GM18907 (cell line): ENCODE data around the gene GMDS.
"Not testable (repeated sequence)": the region's sequence is repeated elsewhere in the genome, so short reads cannot be mapped to it uniquely, and the experiment has no call there.

Experiments
- ATAC-seq: cut with Tn5 transposase; IDR thresholded peaks from one replicate; pipeline ENCODE4 v1.9.1; 2021; ENCODE audit warnings: mild to moderate bottlenecking, moderate library complexity; ENCODE audit not compliant: unreplicated experiment

GMDS gene

GRCh38 chr6:1702580-1703051 is 542.8 kb downstream of the GMDS start:
- no peak for ATAC-seq

GRCh38 chr6:1701668-1702353 is 543.6 kb downstream of the GMDS start:
- no peak for ATAC-seq

- no peak for ATAC-seq
Measured at GRCh38 chr6:1700278-1700967, 545.0 kb downstream of the GMDS start.

DNA sequence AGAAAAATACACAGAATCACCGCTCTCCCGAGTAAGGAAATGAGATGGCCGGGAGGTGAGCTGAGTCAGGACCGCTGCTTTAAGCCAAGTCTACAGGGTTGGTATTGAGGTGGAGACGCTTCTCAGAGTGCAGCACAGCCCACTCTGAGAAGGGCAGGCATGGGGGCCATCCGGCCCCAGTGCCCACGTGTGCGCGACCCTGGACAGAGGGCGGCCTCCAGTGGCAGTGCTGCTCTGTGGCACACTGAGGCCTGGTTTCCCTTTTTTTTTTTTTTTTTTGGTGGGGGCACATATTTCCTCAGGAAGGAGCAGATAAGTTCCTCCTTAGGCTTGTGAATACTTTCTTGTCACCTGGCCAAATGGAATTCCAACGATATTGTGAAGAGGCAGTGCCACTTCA is 546.9 kb downstream of the GMDS start:
- ATAC-seq: no peak

DNA sequence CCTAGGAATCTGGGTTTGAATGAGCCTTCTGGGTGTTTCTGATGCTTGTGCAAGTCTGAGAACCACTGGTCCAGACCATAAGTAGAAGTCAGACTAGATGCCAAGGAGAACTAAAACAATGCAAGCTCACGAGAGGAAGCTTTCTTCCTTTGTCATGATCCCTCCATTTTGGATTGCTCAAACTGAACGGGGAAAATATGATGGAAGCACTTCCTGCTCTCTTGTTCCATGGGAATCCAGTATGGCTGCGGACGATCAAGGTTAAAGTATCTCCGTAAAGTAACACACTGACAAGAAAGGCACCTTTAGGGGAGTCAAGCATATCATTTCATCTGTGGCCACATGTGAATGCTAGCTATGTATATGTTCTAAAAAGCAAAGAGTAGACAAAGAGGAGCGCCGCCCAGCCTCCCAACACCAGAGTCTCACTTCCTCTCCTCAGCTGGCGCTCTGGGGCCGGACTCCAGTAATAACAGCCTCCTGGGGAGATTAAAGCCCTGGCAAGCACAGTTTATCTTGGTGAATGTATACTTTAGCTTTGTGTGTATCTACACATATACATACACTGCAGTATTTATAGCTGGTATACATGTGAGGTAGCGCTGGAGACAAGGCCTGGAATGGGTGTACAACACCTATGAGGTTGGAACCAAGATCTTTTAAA is 547.6 kb downstream of the GMDS start:
- no peak for ATAC-seq

DNA sequence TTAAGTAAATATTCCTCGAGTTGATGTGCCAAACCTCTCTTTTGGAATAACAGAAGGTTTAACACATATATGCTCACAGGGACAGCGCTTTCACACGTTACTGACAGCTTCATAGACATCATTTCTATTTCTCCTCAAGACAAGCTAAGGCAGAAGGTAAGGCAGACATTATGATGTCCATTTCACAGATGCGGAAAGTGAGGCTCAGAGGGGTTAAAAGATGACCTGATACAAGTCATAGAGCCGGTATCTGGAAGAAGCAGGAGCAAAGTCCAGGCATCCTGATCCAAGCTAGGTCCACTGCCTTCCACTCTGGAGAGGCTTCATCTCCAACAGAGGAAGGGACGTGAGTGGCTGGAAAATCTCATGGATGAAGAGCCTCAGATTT is 548.9 kb downstream of the GMDS start:
- ATAC-seq: no peak

GRCh38 chr6:1695546-1696462 is 549.6 kb downstream of the GMDS start:
- ATAC-seq: no peak

GRCh38 chr6:1691828-1692227 is 553.6 kb downstream of the GMDS start:
- ATAC-seq: not testable (repeated sequence)

DNA sequence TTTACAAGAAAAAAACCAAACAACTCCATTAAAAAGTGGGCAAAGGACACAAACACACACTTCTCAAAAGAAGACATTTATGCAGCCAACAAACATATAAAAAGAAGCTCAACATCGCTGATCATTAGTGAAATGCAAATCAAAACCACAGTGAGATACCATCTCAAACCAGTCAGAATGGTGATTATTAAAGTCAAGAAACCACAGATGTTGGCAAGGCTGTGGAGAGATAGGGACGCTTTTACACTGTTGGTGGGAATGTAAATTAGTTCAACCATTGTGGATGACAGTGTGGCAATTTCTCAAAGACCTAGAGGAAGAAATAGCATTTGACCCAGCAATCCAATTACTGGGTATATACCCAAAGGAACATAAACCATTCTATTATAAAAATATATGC is 554.7 kb downstream of the GMDS start:
- not testable (repeated sequence) for ATAC-seq

DNA sequence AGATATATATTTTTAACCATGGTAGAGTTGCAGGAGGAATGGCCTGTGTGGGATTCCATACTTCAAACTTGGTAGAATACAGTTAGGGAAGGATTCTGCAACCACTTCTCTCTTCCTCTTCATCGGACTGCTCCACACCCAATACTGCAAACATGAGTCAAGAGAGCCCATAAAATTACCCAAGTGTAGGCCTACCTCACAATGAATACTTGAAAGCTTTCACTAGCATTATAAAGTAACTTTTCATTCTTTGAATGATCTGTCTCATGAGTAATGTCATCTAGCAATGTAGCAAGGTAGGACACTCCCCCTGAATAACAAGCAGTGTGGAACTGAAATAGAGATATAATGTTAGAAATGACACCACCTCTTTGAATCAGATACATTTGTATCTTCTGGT is 556.3 kb downstream of the GMDS start:
- no peak for ATAC-seq

DNA sequence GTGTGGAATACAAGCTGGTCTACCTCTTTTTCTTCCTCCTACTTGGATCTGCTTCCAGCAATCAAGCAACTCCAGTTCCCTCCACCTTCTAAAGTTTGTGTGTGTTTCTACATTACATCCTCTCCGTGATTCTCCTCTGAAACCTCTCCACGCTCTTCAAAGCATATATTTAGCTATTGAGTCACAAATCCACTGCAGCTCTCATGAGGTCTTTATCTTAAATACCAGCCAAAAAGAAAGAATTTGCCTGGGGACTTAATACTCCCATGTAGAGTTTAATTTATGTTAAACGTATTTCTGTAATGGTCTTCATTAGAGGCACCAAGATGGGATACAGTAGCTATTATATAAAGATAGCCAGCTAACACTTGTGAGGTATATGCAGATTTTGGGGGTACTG is 557.0 kb downstream of the GMDS start:
- no peak for ATAC-seq

DNA sequence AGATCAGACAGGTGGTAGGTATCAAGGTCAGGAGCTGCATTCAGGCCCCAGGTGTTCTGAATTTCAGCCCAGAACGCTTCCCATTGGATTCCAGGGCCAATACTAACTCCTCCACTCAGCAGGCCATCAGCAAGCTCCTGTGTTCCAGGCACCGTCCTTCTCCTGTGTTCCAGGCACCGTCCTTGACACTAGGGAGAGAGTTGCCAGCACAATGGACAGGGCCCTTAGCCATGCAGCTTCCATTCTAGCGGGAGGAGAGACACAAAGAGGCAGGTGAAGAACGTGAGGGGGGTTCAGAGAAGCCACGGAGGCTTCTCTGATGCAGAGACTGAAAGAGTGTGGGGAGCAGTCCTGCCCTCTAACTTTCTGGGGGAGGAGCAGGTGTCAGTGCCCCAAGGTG is 558.0 kb downstream of the GMDS start:
- ATAC-seq: no peak

DNA sequence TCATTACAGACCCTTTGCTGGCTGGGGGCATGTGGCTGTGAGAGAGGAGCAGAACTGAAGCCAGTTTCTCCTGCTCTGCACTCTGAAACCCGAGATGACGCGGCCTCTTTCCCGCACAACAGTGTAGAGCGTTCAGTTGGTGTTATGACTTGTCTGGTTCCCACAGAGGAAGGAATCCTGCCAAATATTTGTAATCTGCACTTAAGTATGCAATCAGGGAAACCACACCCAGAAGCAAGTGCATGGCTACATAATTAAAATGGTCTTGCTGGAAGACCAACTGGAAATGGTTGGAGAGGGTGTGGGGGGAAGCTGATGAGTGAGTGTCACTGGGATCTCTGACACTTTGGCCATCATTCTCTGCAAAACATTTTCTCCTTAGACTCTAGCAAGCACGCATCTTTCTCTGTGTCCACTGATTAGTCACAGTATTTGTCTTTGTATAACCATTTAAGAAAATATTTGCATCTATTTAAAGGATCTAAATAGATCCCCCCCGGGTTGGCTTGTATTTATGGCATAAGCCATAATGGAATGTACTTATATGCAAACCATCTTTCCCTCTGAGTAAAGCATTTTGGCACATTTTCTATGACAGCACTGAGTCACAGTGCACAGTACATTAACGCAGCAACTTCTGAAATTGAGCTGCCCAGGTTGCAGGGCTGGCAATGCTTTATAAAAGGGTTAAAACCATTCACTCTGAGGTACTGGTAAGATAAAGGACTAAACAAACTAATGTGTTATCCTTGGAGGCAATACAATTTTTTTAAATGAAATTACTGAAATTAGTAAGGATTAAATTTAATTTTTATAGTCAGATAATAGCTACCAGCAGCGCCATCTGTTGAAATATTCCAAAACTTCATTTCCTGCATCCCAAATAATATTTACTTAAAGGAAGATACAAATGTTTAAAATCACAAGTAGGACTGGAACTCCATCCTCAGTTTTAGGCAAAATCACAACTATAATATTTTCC is 559.0 kb downstream of the GMDS start:
- no peak for ATAC-seq

GRCh38 chr6:1679688-1680068 is 565.7 kb downstream of the GMDS start:
- no peak for ATAC-seq

GRCh38 chr6:1679031-1679687 is 566.2 kb downstream of the GMDS start:
- ATAC-seq: no peak

- no peak for ATAC-seq
Measured at GRCh38 chr6:1678201-1678600, 567.2 kb downstream of the GMDS start.

DNA sequence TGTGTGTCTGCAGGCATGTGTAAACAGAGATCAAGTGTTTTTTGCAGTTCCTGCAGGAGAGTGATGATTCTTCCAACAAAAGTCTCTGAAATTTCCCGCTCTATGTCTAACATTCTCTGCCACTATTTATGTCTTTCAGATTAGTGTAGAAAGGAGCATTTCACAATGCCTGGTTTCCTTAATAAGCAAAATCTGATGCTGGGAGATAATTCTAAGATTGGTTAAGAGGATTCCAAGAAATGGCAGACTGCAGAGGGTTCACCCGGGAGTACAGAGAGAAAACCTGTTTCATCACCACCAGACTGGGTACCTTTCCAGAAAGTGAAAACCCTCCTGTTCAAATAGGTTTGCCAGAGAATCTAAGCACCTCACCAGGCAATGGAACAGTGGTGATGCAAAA is 573.0 kb downstream of the GMDS start:
- ATAC-seq: no peak

DNA sequence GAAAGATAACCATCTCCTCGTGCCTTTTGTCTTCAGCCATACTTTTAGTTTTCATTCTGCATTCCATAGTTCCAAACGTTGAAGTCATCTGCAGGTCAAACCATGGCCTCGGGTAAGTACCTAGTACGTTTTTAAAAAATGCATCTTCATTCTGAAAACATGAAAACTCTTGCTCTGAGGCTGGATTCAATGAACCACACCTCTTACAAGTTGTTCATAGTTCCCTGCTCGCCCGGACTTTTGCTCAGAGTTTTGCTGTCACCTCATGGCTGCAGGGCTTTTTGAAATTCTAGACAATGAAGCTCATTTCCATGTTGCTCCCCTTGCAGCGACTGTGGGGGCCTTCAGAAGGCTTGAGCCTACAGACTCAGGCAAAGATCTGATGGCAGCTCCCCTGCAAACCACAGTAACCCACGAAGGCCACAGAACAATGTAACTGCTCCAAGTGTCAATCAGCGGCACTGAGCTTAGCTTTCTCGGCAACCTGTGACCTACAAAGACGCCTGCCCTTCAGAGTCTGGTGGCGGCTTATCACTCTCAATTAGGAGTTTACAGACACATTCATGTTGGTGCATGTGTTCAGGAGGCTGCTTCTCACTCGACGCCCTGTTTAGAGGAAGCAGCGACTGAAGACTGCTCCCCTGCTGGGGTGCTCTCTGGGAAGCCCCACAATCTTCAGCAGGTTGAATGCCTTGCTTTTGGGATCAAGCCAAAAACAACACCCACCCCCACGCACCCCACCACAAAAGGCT is 574.5 kb downstream of the GMDS start:
- no peak for ATAC-seq

GRCh38 chr6:1669996-1670395 is 575.4 kb downstream of the GMDS start:
- no peak for ATAC-seq
